CD4-positive, alpha-beta T cell treated with Interleukin-4 for 1 hour (primary cell): Measurements from ENCODE around the gene LRRTM4.

ENCODE experiments used
- DNase-seq, 2 donors: peaks; one replicate each; pipeline ENCODE4 v3.0.0-alpha.2; 2020 to 2022

Gene LRRTM4

DNA sequence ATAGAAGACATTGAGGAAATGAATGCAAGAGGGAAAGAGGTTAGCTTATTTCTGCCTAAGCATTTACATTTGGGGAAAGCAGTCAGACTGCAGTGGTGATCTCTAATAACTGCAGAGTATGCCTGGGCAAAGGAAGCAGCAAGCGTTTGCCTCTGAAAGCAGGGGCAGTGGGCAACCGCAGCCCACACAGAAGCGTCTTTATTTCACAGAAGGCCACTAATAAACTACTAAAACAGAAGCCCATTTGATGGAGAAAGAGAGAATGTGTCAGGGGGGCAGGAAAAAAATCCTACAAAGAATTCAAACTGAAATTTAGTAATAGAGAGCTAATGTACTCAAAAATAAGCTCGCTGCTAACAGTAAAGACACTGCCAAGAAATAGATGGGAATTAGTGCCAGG is 53.1 kb downstream of the LRRTM4 start:
- no peak for DNase-seq

- no peak for DNase-seq
Measured at GRCh38 chr2:77459840-77460239, 62.3 kb downstream of the LRRTM4 start.

GRCh38 chr2:77458216-77458615 is 64.0 kb downstream of the LRRTM4 start:
- no peak for DNase-seq

- no peak for DNase-seq
Measured at GRCh38 chr2:77457665-77458064, 64.5 kb downstream of the LRRTM4 start.

DNA sequence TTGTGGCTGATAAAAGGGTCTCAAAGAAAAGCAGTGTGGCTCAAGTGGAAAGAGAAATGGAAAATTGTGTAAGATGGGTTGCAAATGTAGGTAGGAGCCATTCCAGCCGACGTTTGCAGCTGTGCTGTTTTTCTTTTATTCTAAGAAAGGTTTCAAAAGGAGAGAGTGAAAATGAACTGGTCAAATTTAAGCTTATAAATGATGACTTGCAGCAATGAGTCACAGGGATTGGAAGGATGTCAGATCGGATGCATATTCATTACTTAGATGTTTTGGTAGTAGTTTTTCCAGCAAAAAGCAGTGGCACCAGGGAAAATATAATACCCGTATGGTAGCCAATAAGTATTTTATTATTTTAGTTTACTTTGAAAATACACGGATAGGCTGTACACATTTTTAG is 79.1 kb downstream of the LRRTM4 start:
- DNase-seq, result no peak

GRCh38 chr2:77434880-77435279 is 87.3 kb downstream of the LRRTM4 start:
- DNase-seq, result no peak

GRCh38 chr2:77428946-77429345 is 93.2 kb downstream of the LRRTM4 start:
- DNase-seq, result no peak

GRCh38 chr2:77421971-77422370 is 100.2 kb downstream of the LRRTM4 start:
- DNase-seq, result no peak

DNA sequence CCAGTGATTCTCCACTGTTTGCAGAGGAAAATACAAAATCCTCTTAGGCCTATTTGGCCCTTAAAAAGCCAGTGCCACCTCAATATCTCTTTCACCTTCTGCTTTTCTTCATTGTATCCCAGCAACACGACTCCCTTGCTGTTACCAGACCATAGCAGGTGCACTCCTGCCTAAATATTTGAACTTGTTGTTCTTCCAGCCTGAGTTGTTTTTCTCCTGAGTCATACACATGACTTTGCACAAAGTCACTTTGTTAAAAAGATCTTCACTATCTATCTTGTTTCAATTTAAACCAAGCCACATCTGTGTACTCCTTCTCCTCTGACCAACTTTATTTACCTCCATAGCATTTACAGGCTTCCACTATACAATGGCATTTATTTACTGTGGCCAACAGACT is 103.6 kb downstream of the LRRTM4 start:
- DNase-seq, result no peak

DNA sequence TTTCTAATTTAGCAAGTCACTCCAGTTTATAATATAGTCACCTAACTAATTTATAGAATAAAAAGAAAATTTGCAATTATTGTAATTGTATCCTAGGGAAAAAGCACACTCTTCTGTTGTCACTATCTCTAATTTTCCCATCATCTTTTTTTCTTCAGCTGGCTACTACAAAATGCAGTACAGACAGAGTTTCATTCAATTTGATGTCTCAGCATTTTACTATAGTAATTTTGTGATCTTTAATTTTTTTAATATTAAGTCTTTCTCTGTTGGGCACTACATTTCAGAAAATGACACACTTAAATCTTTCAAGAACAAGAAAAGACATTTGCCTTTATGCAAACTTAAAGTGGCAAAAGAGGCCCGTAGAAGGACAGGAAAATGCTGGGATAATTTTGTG is 118.0 kb downstream of the LRRTM4 start:
- DNase-seq, result no peak

DNA sequence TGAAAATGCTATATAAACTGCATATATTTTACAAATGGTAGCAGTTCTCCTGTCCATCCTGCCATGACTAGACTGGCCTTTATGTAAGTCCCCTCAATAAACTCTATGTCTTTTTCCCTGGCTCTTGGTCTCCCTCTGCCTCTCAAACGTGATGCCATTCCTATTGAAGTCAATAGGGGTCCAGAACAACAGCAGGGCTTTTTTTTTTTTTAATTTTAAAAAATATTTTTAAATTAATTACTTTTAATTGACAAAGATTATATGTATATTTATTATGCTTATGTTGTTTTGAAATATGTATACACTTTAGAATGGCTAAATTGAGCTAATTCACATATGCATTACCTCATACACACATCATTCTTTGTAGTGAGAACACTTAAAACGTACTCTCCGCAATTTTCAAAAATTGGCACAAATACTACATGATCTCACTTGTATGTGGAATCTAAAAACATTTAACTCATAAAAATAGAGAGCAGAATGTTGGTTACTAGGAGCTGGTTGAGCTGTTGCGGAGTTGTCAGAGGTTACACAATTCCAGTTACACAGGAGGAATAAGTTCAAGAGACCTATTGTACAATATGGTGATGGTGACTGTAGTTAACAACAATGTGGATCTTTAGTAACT is 123.1 kb downstream of the LRRTM4 start:
- no peak for DNase-seq

DNA sequence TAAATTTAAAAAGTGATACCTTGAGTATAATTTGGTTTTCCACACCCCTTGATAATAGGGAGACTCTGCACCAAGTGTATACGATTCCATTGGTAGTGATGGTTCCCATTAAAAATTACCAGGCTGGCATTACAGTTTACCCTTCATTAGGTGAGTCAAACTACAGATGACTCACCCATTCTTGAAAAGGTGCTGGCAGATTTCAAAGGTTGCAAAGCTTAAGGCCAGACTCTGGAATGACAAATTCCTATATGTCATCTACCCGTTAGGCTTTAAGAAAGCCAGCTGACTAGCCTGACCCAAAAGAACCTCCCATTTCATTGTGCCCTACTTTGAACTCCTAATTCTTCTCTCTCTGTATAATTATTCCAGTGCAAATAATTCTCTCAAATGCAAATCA is 124.4 kb downstream of the LRRTM4 start:
- no peak for DNase-seq

DNA sequence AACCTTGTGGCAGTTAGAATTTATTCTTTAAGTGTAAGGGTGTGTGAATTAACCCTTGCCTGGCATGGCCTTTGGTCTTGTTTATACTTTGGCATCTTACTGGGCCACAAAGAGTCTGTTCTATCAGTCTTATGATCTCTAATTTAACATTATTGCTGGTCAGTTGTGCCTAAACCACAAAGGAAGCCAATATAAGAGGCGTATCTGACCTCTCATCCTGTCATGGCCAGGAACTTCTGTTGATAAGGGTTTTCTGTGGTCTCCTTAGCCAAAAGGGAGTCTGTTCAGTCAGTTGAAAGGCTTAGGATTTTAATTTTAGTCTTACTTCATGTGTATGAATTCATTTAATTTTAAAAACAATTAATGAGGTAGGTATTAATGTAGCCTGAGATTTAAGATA is 127.2 kb downstream of the LRRTM4 start:
- no peak for DNase-seq

DNA sequence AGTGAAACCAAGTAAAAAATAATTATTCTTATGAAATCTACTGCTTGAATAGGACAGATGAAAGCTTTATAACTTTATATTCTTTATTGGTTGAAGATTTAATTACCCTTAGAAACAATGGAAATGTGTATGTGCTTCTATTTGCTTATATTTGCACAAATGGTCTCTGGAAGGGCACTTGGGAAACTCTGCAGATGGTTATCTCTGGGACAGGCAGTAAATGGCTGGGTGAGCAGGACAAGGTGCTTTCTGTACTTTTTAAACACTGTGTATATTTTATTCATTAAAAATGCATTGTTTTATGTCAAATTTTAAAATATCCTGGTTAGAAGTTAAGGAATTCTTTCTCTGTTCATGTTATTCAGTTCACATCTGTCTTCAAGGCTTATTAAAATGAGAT is 131.1 kb downstream of the LRRTM4 start:
- DNase-seq, result no peak

DNA sequence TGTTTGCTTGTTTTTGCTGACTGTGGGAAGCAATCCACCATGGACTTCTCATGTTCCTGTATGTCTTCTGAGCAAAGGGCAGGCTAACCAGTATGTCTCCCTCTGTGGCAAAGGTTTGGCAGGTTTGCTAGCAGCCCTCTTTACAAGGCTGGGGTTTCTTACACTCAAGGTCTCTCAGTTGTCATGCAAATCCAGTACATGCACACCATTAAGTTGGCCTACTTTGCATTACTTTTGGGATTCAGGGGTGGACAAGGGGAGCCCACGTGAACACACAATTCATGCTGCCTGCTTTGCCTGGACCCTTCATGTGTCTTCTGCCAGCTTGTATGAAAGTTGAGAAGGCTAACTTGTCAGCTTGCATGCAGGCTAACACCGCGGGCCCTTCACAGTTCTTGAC is 134.9 kb downstream of the LRRTM4 start:
- no peak for DNase-seq

- no peak for DNase-seq
Measured at GRCh38 chr2:77372636-77373035, 149.5 kb downstream of the LRRTM4 start.

DNA sequence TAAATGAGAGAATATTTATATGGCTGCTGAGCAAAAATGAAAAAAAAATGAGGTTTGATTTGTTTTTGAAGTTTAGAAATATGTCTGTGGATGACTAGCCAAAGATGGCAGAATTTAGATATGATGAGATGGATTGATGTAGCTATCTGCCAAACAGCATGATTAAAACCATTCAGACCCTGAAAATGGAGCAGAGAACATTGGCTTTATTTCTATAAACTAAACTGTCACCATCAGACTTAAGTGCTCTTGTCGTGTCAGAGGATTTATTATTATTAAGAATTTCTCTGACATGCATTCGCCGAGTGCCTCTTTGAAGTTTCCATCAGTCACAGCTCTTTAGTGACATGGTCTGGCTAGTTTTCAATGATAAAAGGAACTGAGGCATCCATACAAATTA is 151.7 kb downstream of the LRRTM4 start:
- DNase-seq, result no peak

- no peak for DNase-seq
Measured at GRCh38 chr2:77363277-77363676, 158.9 kb downstream of the LRRTM4 start.

GRCh38 chr2:77348821-77349220 is 173.4 kb downstream of the LRRTM4 start:
- DNase-seq, result no peak

DNA sequence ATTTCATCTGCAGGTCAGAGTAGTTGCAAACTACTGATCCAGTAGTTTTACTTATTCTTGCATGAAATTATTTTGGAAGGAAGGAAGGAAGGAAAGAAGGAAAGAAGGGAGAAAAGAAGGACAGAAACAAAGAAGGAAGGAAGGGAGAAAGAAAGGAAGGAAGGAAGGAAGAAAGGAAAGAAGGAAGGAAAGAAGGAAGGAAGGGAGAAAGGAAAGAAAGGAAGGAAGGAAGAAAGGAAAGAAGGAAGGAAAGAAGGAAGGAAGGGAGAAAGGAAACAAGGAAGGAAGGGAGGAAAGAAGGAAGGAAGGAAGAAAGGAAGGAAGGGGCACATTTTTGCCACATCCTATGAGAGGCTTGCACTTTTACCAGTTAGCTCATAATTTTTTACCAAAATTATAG is 186.2 kb downstream of the LRRTM4 start:
- DNase-seq, result no peak

GRCh38 chr2:77328134-77328931 is 193.8 kb downstream of the LRRTM4 start:
- no peak for DNase-seq

DNA sequence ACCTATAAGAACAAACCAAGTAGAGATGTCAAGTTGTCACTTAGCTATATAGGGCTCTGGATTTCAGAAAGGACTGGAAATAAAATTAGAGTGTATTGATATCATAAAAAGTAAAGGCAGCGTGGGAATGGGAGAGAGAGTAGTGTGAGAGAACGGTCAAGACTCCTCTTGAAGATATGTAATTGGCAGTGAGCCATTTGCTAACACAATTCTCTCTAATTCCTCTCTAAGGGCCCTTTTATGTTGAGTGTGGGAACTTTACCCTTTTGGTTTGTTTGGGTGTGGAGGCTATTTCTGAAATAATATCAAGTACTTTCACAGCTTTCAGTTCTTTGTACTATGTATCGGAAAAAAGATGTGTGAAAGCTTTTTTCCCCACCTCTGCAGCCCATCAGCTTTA is 196.8 kb downstream of the LRRTM4 start:
- no peak for DNase-seq

- no peak for DNase-seq
Measured at GRCh38 chr2:77322431-77322830, 199.7 kb downstream of the LRRTM4 start.

DNA sequence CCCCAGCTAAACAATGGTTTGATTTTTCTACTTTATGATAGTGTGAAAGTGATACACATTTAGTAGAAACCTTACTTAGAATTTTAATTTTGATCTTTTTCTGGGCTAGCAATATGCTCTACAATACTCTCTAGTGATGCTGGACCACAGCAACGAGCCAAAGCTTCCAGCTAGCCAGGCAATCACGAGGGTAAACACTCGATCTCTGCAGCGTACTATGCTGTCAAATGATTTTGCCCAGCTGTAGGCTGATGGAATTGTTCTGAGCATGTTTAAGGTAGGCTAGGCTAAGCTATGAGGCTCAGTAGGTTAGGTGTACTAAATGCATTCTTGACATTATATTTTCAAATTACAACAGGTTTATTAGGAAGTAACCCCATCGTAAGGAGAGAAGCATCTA is 207.5 kb downstream of the LRRTM4 start:
- DNase-seq, result no peak

DNA sequence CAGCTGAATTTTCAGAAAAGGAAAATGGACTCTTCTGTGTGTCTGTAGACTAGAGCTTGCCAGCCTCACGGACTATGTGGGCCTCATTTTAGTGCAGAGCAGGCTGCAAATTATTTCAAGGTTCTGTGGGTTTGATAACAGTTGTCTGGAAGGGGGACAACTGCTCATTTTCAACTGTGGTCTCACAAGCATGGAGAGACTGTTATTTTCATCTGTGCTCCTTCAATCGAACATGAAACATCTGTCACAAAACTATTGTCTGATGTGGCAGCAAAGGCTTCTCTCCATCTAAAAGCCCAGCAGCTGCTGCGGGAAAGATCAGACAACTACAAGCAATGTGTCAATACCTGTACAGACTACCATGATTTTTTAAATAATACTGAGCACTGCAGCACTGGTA is 211.8 kb downstream of the LRRTM4 start:
- no peak for DNase-seq
